ENCODE measurements around the gene LSR.

The LSR gene

DNA sequence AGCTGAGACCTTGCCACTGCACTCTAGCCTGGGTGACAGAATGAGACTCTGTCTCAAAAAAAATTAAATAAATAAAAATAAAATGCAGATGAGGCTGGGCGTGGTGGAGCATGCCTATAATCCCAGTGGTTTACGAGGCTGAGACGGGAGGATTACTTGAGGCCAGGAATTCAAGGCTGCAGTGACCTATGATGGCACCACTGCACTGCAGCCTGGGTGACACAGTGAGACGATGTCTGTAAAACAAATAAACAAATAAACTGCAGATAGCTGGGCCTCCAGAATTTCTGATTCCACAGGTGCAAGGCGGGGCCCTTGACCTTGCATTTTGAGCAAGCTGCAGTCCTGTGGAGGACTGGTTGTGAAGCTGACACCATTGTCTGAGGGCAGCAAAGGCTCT lies 40.1 kb downstream of the LSR start:
- FAIRE-seq, result no peak

DNA sequence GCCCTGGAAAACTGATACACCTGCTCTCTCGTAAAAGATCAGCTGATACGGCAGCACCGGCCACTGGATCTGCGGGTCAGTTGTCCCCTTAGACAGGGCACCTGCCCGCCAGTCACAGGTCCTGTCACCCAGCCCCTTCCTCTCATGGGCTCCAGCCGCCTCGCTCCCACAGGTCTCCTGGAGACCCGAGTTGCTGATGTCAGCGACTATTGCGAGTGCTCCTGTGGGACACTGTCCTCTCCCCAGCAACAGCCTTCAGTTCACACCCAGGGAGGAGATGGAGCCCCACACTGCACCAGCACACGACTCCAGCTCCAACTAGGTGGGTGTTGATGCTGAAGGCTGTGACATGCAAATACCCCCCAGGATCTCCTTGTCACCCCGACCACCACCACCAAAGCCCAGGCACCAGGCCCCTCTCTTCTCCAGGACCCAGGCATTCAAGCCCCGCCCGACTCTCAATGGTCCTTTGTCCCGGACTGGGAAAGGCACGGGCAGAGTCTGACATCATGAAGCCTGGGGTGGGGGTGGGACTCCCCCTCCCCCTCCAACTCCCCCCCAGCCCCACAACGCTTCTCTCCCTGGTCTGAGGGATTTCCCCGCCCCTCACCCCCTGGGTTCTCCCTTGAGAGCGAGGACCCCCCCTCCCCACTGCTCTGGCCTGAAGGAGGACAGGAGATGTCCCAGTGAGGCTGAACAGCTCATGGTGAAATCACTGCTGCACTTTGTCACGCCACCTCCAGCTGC lies 41.8 kb downstream of the LSR start:
- no peak for FAIRE-seq

GRCh38 chr19:35291259-35291658 lies 42.5 kb downstream of the LSR start:
- FAIRE-seq, result no peak

GRCh38 chr19:35291916-35292315 lies 43.1 kb downstream of the LSR start, which contains the start of gene MAG:
Gene MAG (plus strand): TSS chr19:35292161. CDS start chr19:35295409, 3,248 bp downstream.
- FAIRE-seq, result no peak

GRCh38 chr19:35292421-35293362 lies 43.9 kb downstream of the LSR start:
- FAIRE-seq, result no peak

DNA sequence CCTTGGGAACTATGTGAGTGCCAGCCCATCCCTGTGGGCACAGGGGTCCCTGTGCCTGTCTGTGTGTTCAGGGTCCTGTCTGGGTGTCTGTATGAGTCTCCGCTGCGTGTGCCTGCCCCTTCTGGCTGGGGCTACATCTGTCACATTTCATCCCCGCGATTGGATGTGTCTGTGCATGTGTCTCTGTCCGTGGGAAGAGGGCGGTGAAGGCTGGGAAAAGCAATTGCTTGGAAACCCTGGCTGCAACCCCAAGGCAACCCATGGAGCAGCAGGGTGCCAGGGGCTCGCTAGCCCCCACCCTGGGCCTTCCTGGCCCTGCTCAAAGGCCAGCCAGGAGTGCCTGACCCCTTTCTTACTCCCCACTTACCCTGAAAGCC lies 44.5 kb downstream of the LSR start:
- no peak for FAIRE-seq

- no peak for FAIRE-seq
Observed at GRCh38 chr19:35293808-35294207, 45.0 kb downstream of the LSR start.

GRCh38 chr19:35294328-35294727 lies 45.5 kb downstream of the LSR start:
- FAIRE-seq, result no peak

DNA sequence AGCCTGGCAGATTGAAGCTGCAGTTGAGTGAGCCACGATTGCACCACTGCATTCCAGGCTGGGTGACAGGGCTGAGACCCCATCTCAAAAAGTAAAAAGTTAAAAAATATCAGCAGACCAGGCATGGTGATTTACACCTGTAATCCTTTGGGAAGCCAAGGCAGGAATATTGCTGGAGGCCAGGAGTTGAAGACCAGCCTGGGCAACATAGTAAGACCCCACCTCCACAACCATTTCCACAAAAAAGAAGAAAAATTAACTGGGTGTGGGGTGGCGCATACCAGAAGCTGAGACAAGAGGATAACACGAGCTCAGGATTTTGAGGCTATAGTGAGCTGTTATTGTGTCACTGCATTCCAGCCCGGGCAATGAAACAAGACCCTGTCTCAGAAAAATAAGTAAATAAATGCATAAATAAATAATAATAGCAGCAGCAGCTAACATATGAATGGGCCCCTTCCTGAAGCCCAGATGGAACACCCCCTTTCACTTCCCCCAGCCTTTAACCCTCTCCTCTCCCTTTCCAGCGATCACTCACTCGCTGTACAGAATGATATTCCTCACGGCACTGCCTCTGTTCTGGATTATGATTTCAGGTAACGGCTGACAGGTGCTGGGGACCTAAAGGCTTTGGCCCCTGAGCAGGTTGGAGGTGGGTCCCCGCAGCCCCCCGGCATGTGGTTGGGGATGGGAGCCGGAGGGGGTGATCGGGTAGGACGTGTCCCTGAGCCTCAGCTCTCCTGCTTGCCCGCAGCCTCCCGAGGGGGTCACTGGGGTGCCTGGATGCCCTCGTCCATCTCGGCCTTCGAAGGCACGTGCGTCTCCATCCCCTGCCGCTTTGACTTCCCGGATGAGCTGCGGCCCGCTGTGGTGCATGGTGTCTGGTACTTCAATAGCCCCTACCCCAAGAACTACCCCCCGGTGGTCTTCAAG lies 46.3 kb downstream of the LSR start:
- FAIRE-seq, result no peak

- no peak for FAIRE-seq
Observed at GRCh38 chr19:35295792-35296462, 47.1 kb downstream of the LSR start.

DNA sequence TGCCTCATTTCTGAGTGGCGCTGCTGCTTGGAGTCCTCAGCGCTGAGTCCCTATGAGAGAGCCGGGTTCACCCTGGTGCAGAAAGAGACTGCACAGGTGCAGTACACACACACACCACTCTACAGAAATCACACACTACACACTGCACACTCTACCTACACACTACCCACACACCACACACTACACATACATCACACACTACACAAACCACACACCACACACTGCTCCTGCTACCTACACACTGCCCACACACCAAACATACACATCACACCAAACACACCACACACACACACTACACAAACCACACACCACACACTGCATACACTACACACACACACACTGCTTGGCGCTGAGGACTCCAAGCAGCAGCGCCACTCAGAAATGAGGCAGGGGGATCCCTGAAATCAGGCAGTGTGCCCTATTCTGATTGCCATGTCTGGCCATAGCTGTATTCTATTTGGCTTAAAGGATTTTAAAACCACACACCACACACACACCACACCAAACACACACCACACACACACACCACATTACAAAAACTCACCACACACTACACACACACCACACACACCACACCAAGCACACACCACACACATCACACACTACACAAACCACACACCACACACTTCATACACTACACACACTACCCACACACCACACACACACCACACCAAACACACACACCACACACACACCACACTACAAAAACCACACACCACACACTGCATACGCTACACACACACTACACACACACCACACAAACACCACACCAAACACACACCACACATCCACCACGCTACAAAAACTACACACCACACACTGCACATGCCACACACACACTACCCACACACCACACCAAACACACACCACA lies 48.1 kb downstream of the LSR start:
- FAIRE-seq, result no peak

GRCh38 chr19:35297515-35297848 lies 48.7 kb downstream of the LSR start:
- no peak for FAIRE-seq

DNA sequence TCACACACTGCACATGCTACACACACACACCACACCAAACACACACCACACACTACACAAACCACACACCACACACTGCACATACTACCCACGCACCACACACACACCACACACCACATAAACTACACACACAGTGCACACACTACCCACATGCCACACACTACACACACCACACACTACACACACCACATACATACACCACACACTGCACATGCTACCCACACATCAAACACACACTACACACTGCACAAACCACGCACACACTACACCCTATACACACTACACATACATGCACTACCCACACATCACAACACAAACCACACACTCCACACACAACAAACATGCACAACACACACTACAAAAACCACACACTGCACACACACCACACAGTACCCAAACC lies 49.1 kb downstream of the LSR start:
- no peak for FAIRE-seq

DNA sequence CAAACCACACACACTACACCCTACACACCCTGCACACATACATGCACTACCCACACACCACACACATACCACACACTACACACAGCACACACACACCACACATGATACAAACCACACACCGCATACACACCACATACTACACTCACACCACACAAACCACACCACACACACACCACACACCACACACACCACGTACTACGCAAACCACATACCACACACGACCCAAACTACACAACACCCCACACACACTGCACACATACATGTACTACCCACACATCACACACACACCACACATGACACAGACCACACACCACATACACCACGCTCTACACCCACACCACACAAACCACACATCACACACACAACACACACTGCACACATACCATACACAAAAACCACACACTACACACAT lies 49.8 kb downstream of the LSR start:
- no peak for FAIRE-seq

- FAIRE-seq, result no peak
Observed at GRCh38 chr19:35299523-35300338, 50.9 kb downstream of the LSR start.

GRCh38 chr19:35300339-35300649 lies 51.5 kb downstream of the LSR start:
- FAIRE-seq, result no peak

- no peak for FAIRE-seq
Observed at GRCh38 chr19:35301961-35302360, 53.2 kb downstream of the LSR start.

GRCh38 chr19:35302446-35302845 lies 53.6 kb downstream of the LSR start:
- no peak for FAIRE-seq

DNA sequence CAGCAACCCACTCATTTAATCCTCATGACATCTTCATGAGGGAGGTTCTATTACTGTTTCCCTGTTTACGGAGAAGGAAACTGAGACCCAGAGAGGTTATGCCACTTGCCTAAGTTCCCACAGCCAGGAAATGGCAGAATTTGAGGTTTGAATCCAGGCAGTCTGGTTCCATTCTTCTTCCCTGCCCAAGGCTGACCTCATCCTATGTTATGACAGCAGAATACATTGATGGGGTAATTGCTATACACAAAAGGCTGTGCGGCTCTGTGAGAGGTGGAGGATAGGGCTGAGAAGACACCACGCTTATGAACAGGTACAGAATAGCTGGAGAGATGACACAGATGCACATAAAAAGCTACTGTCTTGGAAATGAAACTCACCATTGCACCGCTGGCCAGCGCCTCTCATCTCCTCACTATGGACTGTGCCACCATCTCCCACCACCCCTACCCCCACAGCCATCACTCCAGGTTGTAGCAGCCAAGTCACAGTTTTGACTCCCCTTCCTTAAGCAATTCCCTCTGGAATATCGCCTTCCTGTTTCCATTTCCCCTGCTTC lies 54.6 kb downstream of the LSR start:
- FAIRE-seq, result no peak

DNA sequence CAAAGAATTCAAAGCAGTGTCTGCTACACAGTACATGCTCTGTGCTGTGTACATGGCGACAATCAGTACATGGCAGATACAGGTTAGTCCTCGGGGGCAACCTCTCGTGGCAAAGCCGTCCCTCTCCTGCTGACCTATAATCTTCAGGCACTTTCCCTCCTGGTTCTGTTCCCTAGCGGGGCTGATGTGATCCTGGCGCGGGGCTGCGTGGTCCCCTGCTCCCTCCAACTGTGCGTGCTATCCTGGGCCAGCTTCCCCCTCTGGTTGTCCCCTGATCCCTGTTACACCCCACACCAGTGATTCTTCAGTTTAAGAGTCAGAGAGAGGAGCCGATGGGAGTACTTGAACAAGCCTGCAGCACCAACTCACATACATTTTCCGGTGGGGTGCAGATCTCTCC lies 55.2 kb downstream of the LSR start:
- no peak for FAIRE-seq

Data from islet of Langerhans (tissue), 1 donor.